ENCODE measurements around the gene PDIA4. TPM values are rescaled to one million over a fixed set of nuclear protein-coding genes. Genes with fewer than 3 reads are reported as not detected.

The PDIA4 gene
- total and polyA plus RNA-seq, 2 of the 8 experiments (the other 6 are each of a cell fraction or from before 2014, with no cell fraction given), result 119 to 303 TPM

GRCh38 chr7:149000961-149001360, 27.3 kb downstream of the PDIA4 start:
- Histone ChIP-seq H2BK120ac (replicated peaks; ENCODE audit: low read depth, low read length) (no peak overlapping the region), H4K20me1 (replicated peaks in 1 of 2; ENCODE audit: control insufficient read depth in 1 of 2, insufficient read depth in 2 of 2, low read length in 2 of 2) (peaks cover 2 to 10% of the 10 kb centered on the region in 2 experiments), H3K56ac (replicated peaks; ENCODE audit: insufficient read length, low read depth, low read length) (no peak overlapping the region), H4K8ac (ENCODE audit: extremely low read depth, insufficient read depth, low read length) (no peak overlapping the region), H3K23me2 (ENCODE audit: low read depth, low read length) (no peaks in the 10 kb centered on the region), H3K4me2 (ENCODE audit: insufficient read depth in 1 of 2, low read depth in 2 of 2, low read length in 2 of 2) (no peak overlapping the region), H3K36me3 (ENCODE audit: control insufficient read depth in 2 of 4, insufficient read depth in 4 of 4, low read length in 3 of 4) (peaks cover 20 to 30% (median 26%) of the 10 kb centered on the region in 4 experiments), H3K79me1 (ENCODE audit: low read depth, low read length) (no peaks in the 10 kb centered on the region), H2BK15ac (ENCODE audit: low read length) (no peak overlapping the region), H2BK20ac (ENCODE audit: low read length) (no peak overlapping the region), H2BK5ac (ENCODE audit: low read depth, low read length) (no peak overlapping the region), H3K4me1 (replicated peaks in 1 of 4; ENCODE audit: control insufficient read depth in 3 of 4, insufficient read depth in 4 of 4, low read length in 3 of 4) (no peaks in the 10 kb centered on the region; a peak in 1 of 7 replicates), H3K4ac (replicated peaks; ENCODE audit: insufficient read length, low read depth, low read length) (no peak overlapping the region), H3K27me3 (replicated peaks in 1 of 4; ENCODE audit: control insufficient read depth in 3 of 4, extremely low read depth in 1 of 4, insufficient read depth in 3 of 4, low read length in 3 of 4) (no peaks in the 10 kb centered on the region), H2AFZ (ENCODE audit: low read length) (no peak overlapping the region), H2AK5ac (ENCODE audit: low read depth, low read length) (no peak overlapping the region), H3K4me3 (ENCODE audit: extremely low read depth in 1 of 4, insufficient read depth in 2 of 4, low read depth in 3 of 4, low read length in 4 of 4) (no peak overlapping the region), H2BK12ac (ENCODE audit: low read depth, low read length) (no peak overlapping the region), H3K9me3 (ENCODE audit: insufficient read depth in 2 of 2, low read depth in 1 of 2, low read length in 1 of 2) (no peaks in the 10 kb centered on the region), H3K9ac (replicated peaks in 1 of 4; ENCODE audit: extremely low read depth in 1 of 4, low read depth in 3 of 4, low read length in 3 of 4) (no peak overlapping the region), H4K91ac (replicated peaks; ENCODE audit: insufficient read length, low read length) (no peak overlapping the region), H3K27ac (ENCODE audit: low read depth, low read length) (no peak overlapping the region), H3K14ac (ENCODE audit: insufficient read length) (no peak overlapping the region), H3K18ac (ENCODE audit: extremely low read depth, low read length) (no peak overlapping the region), H3K23ac (ENCODE audit: insufficient read length) (no peak overlapping the region), H3K79me2 (ENCODE audit: control insufficient read depth in 1 of 2, insufficient read depth in 2 of 2, low read length in 2 of 2) (no peaks in the 10 kb centered on the region), H4K5ac (ENCODE audit: insufficient read length, low read depth, low read length) (no peak overlapping the region)
- FAIRE-seq (no peak), DNase-seq (ENCODE audit: low read depth in 1 of 2, low spot score in 2 of 2) (no peak)
- ChIA-PET CTCF (ENCODE audit: partially characterized antibody) (interaction anchor here (0.9 to 1.0 kb wide), 2 partner anchors 65 kb away, joined by 3 to 4 read pairs; no protein-coding TSS in a partner anchor), POLR2A (ENCODE audit: partially characterized antibody) (interaction anchor here (1.1 kb wide), 1 partner anchor 13 kb away, joined by 5 read pairs; no protein-coding TSS in a partner anchor)
- WGBS, 2 experiments (ENCODE audit: extremely low coverage in 1 of 2, insufficient coverage in 1 of 2, insufficient read length in 1 of 2, insufficient replicate concordance in 2 of 2, low coverage in 1 of 2, low lambda C conversion rate in 2 of 2, missing lambda C conversion rate in 1 of 2), result 80% methylated on average over 5 of the region's 5 CpGs; no CpG with 5 or more reads in 1 of the 2 experiments
- TF ChIP-seq SUZ12 (IDR thresholded peaks at IDR 0.05; ENCODE audit: low read length) (no peak), CHD1 (IDR thresholded peaks at IDR 0.05; ENCODE audit: low read depth, low read length) (no peak), PHF8 (conservative IDR thresholded peaks at IDR 0.05; ENCODE audit: low read depth, low read length) (no peak), FOSL1 (IDR thresholded peaks at IDR 0.05; ENCODE audit: insufficient read depth, low read depth, low read length) (no peak), SP4 (IDR thresholded peaks at IDR 0.05; ENCODE audit: low read length) (no peak), JUND (IDR thresholded peaks at IDR 0.05; ENCODE audit: low read length) (no peak), RAD21 (IDR thresholded peaks at IDR 0.05 in 1 of 2, conservative IDR thresholded peaks at IDR 0.05 in 1 of 2; ENCODE audit: low read depth in 2 of 2, low read length in 2 of 2) (no peak), CTBP2 (IDR thresholded peaks at IDR 0.05; ENCODE audit: borderline replicate concordance, insufficient read depth, insufficient read length, low read length) (no peak), SIRT6 (IDR thresholded peaks at IDR 0.05; ENCODE audit: low read length) (no peak), MAX (IDR thresholded peaks at IDR 0.05) (no peak), CBX5 (IDR thresholded peaks at IDR 0.05; ENCODE audit: low read depth, low read length) (no peak), E2F6 (IDR thresholded peaks at IDR 0.05) (no peak), BCL11A (IDR thresholded peaks at IDR 0.05; ENCODE audit: low read depth in 2 of 2, low read length in 2 of 2) (no peak)
